Activated T-helper 2 cell treated with anti-CD3 and anti-CD28 coated beads, Interferon-gamma antibody, Interleukin-2, Interleukin-4, amounts not matched to agents 10 μg/mL and 5 μg/mL and 100 μg/mL, durations not matched to agents 14 hours and 24 hours and 36 hours (primary cell): ENCODE results near the gene GGA1. TPM values are rescaled to one million over a fixed set of nuclear protein-coding genes. Genes with fewer than 3 reads are reported as not detected.
A peak's percentile ranks its signal among the peaks of the same experiment; 100 is the strongest.

ENCODE experiments used
- DNase-seq: peaks from one replicate; pipeline ENCODE4 v3.0.0; 2021; ENCODE audit warnings: low spot score
- H3K27ac Mint-ChIP-seq: one replicate; pipeline ENCODE4 v1.8.0; 2021; ENCODE audit warnings: mixed read lengths
- H3K27me3 Mint-ChIP-seq: one replicate; pipeline ENCODE4 v1.8.0; 2021; ENCODE audit warnings: low read depth, mixed read lengths
- H3K36me3 Mint-ChIP-seq: one replicate; pipeline ENCODE4 v1.8.0; 2021; ENCODE audit warnings: low read depth, mixed read lengths
- H3K4me1 Mint-ChIP-seq: one replicate; pipeline ENCODE4 v1.8.0; 2021; ENCODE audit warnings: low read depth, mixed read lengths
- H3K4me3 Mint-ChIP-seq: one replicate; pipeline ENCODE4 v1.8.0; 2021; ENCODE audit warnings: low read depth, mild to moderate bottlenecking, moderate library complexity, mixed read lengths
- H3K9me3 Mint-ChIP-seq: one replicate; pipeline ENCODE4 v1.8.0; 2021; ENCODE audit warnings: mixed read lengths
- intact Hi-C: fragments of 100-400 bp; cut with micrococcal nuclease; formaldehyde crosslinking; loops from one replicate; pipeline ENCODE4 v1.15.1; 2023
- total RNA-seq: library from RNA; stranded (reverse); gene quantifications from 2 replicates; pipeline ENCODE4 v1.2.3, GENCODE V29; 2022

The GGA1 gene
- total RNA-seq, 1 donor from 2014 or later = 69.3 TPM

DNA sequence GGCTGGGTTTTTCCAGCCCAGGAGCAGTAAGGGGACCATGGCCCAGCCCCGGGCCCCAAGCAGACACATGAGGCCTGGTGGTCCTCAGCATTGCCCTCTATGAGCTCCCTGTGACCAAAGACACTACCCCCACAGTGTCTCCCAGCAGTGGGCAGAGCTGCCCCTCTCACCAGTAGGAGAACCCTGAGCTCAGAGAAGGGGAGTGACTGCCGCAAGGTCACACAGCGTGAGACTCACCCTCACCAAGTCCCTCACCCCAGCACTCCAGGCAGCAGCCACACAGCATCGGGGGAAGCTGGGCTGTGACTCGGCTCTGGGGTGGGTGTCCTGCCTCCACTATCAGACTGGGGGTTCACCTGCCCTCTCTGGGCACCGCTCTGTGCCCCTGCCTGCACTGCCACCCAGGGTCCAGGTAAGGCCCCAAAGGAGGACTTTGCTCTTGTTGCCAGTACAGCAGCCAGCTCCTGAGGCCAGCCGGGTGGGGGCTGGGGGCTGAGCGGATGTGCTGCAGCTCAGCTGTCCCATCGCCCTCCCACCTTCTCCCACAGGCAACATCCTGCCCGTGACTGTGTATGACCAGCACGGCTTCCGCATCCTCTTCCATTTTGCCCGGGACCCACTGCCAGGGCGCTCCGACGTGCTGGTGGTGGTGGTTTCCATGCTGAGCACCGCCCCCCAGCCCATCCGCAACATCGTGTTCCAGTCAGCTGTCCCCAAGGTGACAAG, 23.0 kb downstream of the GGA1 start:
- intact Hi-C loops = no loop called here
- no peak for DNase-seq
- Mint-ChIP-seq H3K4me1 (peaks cover 34% of the 10 kb centered on the region), H3K36me3 (peaks cover 8% of the 10 kb centered on the region), H3K9me3 (no peaks in the 10 kb centered on the region), H3K27me3 (no peaks in the 10 kb centered on the region), H3K27ac (peak overlapping the region; percentile 64), H3K4me3 (no peak overlapping the region)

DNA sequence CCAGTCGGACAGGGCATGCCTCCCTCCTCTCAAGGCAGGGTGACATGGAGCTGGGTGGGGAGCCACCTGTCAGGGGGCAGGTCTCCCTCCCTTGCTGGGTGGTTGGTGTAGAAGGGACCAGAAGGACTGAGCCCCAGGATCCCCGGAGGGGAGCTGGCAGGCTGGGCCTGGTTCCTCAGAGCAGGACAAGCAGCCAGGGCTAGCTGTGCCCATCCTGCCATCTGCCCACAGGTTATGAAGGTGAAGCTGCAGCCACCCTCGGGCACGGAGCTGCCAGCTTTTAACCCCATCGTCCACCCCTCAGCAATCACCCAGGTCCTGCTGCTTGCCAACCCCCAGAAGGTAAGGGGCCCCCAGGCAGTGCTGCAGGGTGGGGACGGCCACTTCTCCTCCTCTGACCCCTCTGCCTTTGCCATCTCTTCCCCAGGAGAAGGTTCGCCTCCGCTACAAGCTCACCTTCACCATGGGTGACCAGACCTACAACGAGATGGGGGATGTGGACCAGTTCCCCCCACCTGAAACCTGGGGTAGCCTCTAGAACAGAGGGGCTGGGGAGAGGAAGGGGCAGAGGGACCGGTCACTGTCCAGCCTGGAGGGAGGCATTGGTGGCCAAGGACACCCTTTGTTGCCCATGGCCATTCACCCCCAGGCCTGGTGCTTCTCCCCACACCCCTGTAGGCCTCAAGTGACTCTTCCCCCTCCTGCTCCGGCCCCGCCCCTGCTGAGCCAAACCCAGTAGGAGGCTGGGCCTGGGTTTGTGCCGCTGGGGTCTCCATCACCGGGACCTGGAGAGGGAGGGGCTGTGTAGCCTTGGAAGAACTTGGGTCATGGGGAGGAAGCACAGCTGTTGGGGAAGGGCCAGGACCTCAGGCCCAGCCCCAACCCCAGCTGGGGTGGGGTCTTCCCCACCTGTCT, 23.8 kb downstream of the GGA1 start:
- Mint-ChIP-seq H3K27me3 (no peaks in the 10 kb centered on the region), H3K4me1 (peaks cover 34% of the 10 kb centered on the region), H3K36me3 (peaks cover 8% of the 10 kb centered on the region), H3K27ac (peak overlapping the region; percentile 89), H3K4me3 (no peak overlapping the region), H3K9me3 (no peaks in the 10 kb centered on the region)
- intact Hi-C loops = no loop called here
- DNase-seq = no peak

GRCh38 chr22:37633089-37633624, 24.5 kb downstream of the GGA1 start:
- peak overlapping the region; percentile 89 for H3K27ac Mint-ChIP-seq
- peak overlapping the region; percentile 49 for H3K4me3 Mint-ChIP-seq
- H3K27me3 Mint-ChIP-seq = no peaks in the 10 kb centered on the region
- no peak for DNase-seq
- H3K4me1 Mint-ChIP-seq = peaks cover 39% of the 10 kb centered on the region
- intact Hi-C loops = no loop called here
- peaks cover 8% of the 10 kb centered on the region for H3K36me3 Mint-ChIP-seq
- no peaks in the 10 kb centered on the region for H3K9me3 Mint-ChIP-seq

DNA sequence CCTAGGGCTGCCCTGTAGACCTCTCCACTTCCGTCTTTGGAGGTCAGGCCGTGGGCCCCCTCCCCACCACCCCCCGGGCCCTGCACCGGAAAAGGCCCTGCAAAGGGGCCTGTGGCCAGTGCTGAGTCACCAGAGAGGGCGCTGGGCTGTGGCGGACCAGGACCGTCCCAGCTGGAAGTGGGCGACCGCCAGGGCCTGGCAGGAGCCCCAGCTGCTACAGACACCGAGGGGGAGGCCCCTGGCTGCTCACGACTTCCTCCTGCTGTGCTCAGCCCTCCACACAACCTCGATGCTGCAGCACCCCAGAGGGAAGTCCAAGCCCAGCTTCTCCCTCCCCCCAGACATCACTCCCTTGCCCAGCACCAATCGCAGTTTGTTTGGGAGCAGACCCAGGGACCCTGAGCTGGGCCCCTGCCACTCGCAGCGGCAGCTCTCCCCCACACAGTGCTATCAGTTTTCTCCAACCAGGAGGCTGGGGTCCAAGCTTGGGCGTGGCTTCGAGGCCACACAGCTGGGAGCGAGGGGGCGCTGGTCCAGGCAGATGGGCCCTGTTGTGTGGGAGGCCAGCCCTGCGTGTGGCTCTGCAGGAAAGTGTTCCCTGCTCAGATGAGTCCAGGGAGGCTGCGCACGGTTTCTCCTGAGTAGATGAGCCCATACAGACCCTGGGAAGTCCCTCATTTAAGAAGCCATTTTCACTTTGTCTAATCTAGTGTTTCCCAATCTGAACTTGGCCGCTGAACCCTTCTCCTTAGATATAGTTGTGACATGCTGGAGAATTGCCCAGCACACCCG, 25.2 kb downstream of the GGA1 start:
- peaks cover 46% of the 10 kb centered on the region for H3K4me1 Mint-ChIP-seq
- peak overlapping the region; percentile 66 for H3K4me3 Mint-ChIP-seq
- intact Hi-C loops = no loop called here
- H3K9me3 Mint-ChIP-seq = no peaks in the 10 kb centered on the region
- no peak for DNase-seq
- peaks cover 8% of the 10 kb centered on the region for H3K36me3 Mint-ChIP-seq
- peak overlapping the region; percentile 89 for H3K27ac Mint-ChIP-seq
- no peaks in the 10 kb centered on the region for H3K27me3 Mint-ChIP-seq

- peak overlapping the region; percentile 66 for H3K4me3 Mint-ChIP-seq
- H3K27me3 Mint-ChIP-seq = no peaks in the 10 kb centered on the region
- intact Hi-C loops = no loop called here
- peaks cover 47% of the 10 kb centered on the region for H3K4me1 Mint-ChIP-seq
- H3K9me3 Mint-ChIP-seq = no peaks in the 10 kb centered on the region
- peak overlapping the region; percentile 89 for H3K27ac Mint-ChIP-seq
- DNase-seq = no peak
- H3K36me3 Mint-ChIP-seq = peaks cover 8% of the 10 kb centered on the region
Observed at GRCh38 chr22:37634417-37634924, 25.8 kb downstream of the GGA1 start.

- Mint-ChIP-seq H3K27ac (peak overlapping the region; percentile 89), H3K4me3 (no peak overlapping the region), H3K4me1 (peaks cover 47% of the 10 kb centered on the region), H3K9me3 (no peaks in the 10 kb centered on the region), H3K36me3 (peaks cover 9% of the 10 kb centered on the region), H3K27me3 (no peaks in the 10 kb centered on the region)
- no peak for DNase-seq
- intact Hi-C loops = no loop called here
Observed at GRCh38 chr22:37635157-37635556, 26.5 kb downstream of the GGA1 start.

GRCh38 chr22:37636186-37636948, 27.7 kb downstream of the GGA1 start:
- no peak for DNase-seq
- H3K4me3 Mint-ChIP-seq = no peak overlapping the region
- peak overlapping the region; percentile 67 for H3K27ac Mint-ChIP-seq
- H3K36me3 Mint-ChIP-seq = peaks cover 11% of the 10 kb centered on the region
- intact Hi-C loops = no loop called here
- no peaks in the 10 kb centered on the region for H3K27me3 Mint-ChIP-seq
- peaks cover 48% of the 10 kb centered on the region for H3K4me1 Mint-ChIP-seq
- H3K9me3 Mint-ChIP-seq = no peaks in the 10 kb centered on the region

- Mint-ChIP-seq H3K4me1 (peaks cover 52% of the 10 kb centered on the region), H3K27ac (peak overlapping the region; percentile 67), H3K4me3 (no peak overlapping the region), H3K27me3 (no peaks in the 10 kb centered on the region), H3K36me3 (peaks cover 16% of the 10 kb centered on the region), H3K9me3 (no peaks in the 10 kb centered on the region)
- intact Hi-C loops = no loop called here
- DNase-seq = no peak
Observed at GRCh38 chr22:37636949-37637273, 28.3 kb downstream of the GGA1 start.

- intact Hi-C loops = loop anchor here (1.0 to 2.0 kb wide), 4 partner anchors 15 to 39 kb away; partner anchors contain the start of gene PDXP
- peak overlapping the region; percentile 85 for H3K27ac Mint-ChIP-seq
Observed at GRCh38 chr22:37638391-37639069, 29.9 kb downstream of the GGA1 start.

DNA sequence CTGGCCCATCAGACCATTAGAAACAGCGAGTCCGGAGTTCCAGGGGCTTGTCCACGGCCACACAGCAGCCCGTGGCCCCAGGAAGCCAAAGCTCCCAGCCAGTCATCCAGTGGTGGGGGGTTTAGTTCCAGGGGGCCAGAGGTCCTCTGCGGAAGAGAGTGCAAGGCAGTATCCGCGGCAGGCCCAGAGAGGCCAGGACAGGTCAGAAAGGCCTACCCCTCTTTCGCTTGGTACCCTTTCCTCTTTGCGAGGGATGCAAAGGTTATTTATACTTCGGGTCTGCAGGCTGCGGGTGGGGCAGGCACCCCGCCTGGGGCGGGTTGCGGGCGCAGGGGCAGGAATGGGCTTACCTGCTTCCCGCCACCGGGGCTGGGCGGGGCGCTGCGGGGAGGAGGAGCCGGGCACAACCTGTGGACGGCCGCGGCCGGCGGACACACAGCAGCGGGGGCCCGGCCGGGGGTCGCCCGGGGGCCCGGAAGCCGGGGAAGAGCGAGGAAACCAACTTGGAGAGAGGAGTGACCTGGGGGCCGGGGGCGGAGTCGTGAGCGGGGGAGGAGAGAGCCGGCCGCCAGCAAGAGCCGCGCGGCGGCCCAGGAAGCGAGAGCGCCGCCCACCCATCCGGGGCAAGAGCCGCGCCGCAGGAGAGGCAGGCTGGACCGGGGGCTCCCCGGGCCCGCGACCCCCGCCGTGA, 30.6 kb downstream of the GGA1 start, which contains the start of gene SH3BP1:
TSS of gene SH3BP1 (plus strand) at position 600 of the 691 bp plus-strand sequence. CDS start 119 bp downstream, outside the sequence.
- no peaks in the 10 kb centered on the region for H3K9me3 Mint-ChIP-seq
- peaks cover 48% of the 10 kb centered on the region for H3K4me1 Mint-ChIP-seq
- H3K27me3 Mint-ChIP-seq = no peaks in the 10 kb centered on the region
- intact Hi-C loops = loop anchor here (1.0 to 2.0 kb wide), 2 partner anchors 20 to 38 kb away; partner anchors contain the start of gene PDXP
- H3K36me3 Mint-ChIP-seq = peaks cover 27% of the 10 kb centered on the region
- peak within 1 kb of the TSS; percentile 100 for H3K4me3 Mint-ChIP-seq
- H3K27ac Mint-ChIP-seq = peak within 1 kb of the TSS; percentile 99
- peak; percentile 55 for DNase-seq

More at GRCh38 chr22:37638391-37639069, 29.9 kb downstream of the GGA1 start:
- DNase-seq = peak; percentile 45
- no peaks in the 10 kb centered on the region for H3K9me3 Mint-ChIP-seq
- peak overlapping the region; percentile 100 for H3K4me3 Mint-ChIP-seq
- H3K36me3 Mint-ChIP-seq = peaks cover 22% of the 10 kb centered on the region
- no peaks in the 10 kb centered on the region for H3K27me3 Mint-ChIP-seq
- peaks cover 51% of the 10 kb centered on the region for H3K4me1 Mint-ChIP-seq
